SU-DHL-6 (cell line): ENCODE data around the gene FAM174A.

ENCODE experiments used
- CTCF ChIP-seq: fragments of 200-600 bp; sonication (generic); IDR thresholded peaks from one replicate; pipeline ENCODE4 v1.5.1; 2017; ENCODE audit warnings: antibody characterized with exemption, mild to moderate bottlenecking, low read length, moderate library complexity; ENCODE audit not compliant: insufficient read depth, poor library complexity, severe bottlenecking
- EZH2phosphoT487 ChIP-seq: fragments of 200-600 bp; sonication (generic), shearing (Covaris generic); conservative IDR thresholded peaks from 2 replicates; pipeline ENCODE4 v1.6.1; 2018; ENCODE audit warnings: mild to moderate bottlenecking, antibody characterized with exemption, low read length, moderate library complexity, mixed read lengths

GRCh38 chr5:100584069-100584468, 48.9 kb downstream of the FAM174A start:
- no peak for TF ChIP-seq CTCF
- TF ChIP-seq EZH2phosphoT487, result no peak
